ENCODE results near the gene SLC35E1.

The SLC35E1 gene

GRCh38 chr19:16572332-16573211, at the start of gene SLC35E1:
TSS of gene SLC35E1 (minus strand) at chr19:16572415. CDS start at chr19:16572364, 51 bp downstream.
- peak; percentile 90 for DNase-seq

- no peak for DNase-seq
These were observed 49.1 kb upstream of the SLC35E1 start for GRCh38 chr19:16621165-16621800.

- DNase-seq: no peak
These were observed 48.4 kb upstream of the SLC35E1 start for GRCh38 chr19:16620584-16620983.

- DNase-seq: no peak
These were observed 47.8 kb upstream of the SLC35E1 start for GRCh38 chr19:16620018-16620417.

GRCh38 chr19:16619457-16619856, 47.2 kb upstream of the SLC35E1 start:
- no peak for DNase-seq

- no peak for DNase-seq
These were observed 46.0 kb upstream of the SLC35E1 start for GRCh38 chr19:16618248-16618647.

- no peak for DNase-seq
These were observed 43.6 kb upstream of the SLC35E1 start for GRCh38 chr19:16615808-16616207.

- DNase-seq: no peak
These were observed 42.7 kb upstream of the SLC35E1 start for GRCh38 chr19:16614941-16615340.

GRCh38 chr19:16613841-16614240, 41.6 kb upstream of the SLC35E1 start:
- DNase-seq: no peak

GRCh38 chr19:16612636-16613035, 40.4 kb upstream of the SLC35E1 start:
- DNase-seq: no peak

GRCh38 chr19:16611121-16611520, 38.9 kb upstream of the SLC35E1 start:
- no peak for DNase-seq

GRCh38 chr19:16609511-16610200, 37.4 kb upstream of the SLC35E1 start:
- no peak for DNase-seq

- no peak for DNase-seq
These were observed 36.1 kb upstream of the SLC35E1 start for GRCh38 chr19:16608290-16608739.

- no peak for DNase-seq
These were observed 35.6 kb upstream of the SLC35E1 start for GRCh38 chr19:16607819-16608218.

- no peak for DNase-seq
These were observed 33.4 kb upstream of the SLC35E1 start for GRCh38 chr19:16605553-16605994.

GRCh38 chr19:16605115-16605514, 32.9 kb upstream of the SLC35E1 start:
- DNase-seq: no peak

GRCh38 chr19:16604615-16605014, 32.4 kb upstream of the SLC35E1 start:
- DNase-seq: no peak

- no peak for DNase-seq
These were observed 30.9 kb upstream of the SLC35E1 start for GRCh38 chr19:16603090-16603489.

- DNase-seq: no peak
These were observed 29.3 kb upstream of the SLC35E1 start for GRCh38 chr19:16601378-16602052.

GRCh38 chr19:16600824-16601223, 28.6 kb upstream of the SLC35E1 start:
- no peak for DNase-seq

- no peak for DNase-seq
These were observed 27.6 kb upstream of the SLC35E1 start for GRCh38 chr19:16599655-16600346.

GRCh38 chr19:16598848-16599247, 26.6 kb upstream of the SLC35E1 start:
- DNase-seq: no peak
